NCI-H2107 treated with DMSO at 0.1 percent for 48 hours (cell line): ENCODE results near the gene CCND3.
A peak's percentile ranks its signal among the peaks of the same experiment; 100 is the strongest.

ENCODE experiments used
- DNase-seq: peaks from one replicate; lab custom pipeline; 2025; ENCODE audit not compliant: unreplicated experiment; lab: John Stamatoyannopoulos, UW

Gene CCND3

DNA sequence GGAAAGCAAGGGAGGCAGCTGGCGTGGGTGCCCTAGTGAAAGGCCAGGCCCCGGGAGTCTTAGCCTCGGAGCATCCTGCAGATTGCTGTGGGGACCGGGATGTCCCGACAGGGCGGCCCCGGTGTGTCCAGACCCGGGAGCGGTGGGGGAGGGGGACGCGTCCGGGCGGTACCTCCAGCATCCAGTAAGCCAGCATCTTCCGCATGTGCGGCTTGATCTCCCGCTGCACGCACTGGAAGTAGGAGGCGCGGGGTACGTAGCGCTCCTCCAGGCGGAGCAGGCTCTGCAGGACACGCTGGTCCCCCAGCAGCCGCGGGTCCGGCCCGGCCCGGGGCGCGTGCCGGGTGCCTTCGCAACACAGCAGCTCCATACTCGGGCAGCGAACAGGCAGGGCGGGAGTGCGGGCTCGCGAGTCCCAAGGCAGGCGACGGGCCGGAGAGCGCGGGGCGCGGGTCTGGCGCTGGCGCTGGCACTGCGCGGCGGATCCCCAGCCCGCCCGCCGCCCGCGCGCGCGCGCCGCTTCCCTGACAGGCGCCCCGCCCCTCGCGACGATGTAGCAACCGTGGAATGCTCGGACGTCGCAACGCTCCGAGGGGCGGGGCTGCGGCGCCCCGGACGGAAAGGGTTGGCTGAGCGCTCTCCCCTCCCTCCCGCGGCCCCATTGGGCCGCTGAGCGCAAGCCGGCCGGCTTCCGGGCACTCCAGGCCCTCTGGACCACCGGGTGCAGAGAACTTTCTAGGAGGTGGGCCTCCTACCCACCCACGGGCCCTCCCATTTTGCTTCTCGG, at the start of gene CCND3:
CCND3 (minus strand) TSS at position 529 of the 787 bp plus-strand sequence; CDS start at position 370, 159 bp downstream.
- peak; percentile 29 for DNase-seq

DNA sequence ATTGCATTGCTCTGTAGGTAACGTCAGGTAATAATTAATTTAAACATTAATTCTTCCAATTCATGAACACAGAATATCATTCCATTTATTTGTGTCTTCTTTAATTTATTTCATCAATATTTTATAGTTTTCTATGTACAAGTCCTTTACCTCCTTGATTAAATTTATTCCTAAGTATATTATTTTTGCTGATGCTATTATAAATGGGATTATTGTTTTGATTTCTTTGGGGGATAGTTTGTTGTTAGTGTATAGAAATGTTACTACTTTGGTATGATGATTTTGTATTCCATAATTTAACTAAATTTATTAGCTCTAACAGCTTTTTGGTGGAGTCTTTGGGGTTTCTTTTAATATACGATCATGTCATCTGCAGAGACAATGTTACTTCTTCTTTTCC, 44.7 kb upstream of the CCND3 start:
- DNase-seq = no peak

DNA sequence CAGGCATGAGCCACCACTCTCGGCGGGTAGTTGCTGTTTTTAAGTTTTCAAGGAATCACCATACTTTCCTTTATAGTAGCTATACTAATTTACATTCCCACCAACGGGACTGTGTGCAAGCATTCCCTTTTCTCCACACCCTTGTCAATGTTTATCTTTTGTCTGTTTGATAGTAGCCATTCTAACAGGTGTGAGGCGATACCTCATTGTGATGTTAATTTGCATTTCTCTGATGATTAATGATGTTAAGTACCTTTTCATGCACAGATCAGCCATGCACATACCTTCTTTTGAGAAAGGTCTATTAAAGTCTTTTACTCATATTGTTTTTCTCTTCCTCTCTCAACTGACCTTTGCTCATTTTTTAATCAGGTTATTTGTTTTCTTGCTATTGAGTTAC, 43.0 kb upstream of the CCND3 start:
- no peak for DNase-seq

GRCh38 chr6:41976794-41977484, 35.3 kb upstream of the CCND3 start:
- DNase-seq = no peak

GRCh38 chr6:41975276-41975675, 33.7 kb upstream of the CCND3 start:
- DNase-seq = no peak

GRCh38 chr6:41974281-41974825, 32.7 kb upstream of the CCND3 start:
- DNase-seq = no peak

- DNase-seq = no peak
Measured at GRCh38 chr6:41972826-41973225, 31.2 kb upstream of the CCND3 start.

- DNase-seq = no peak
Measured at GRCh38 chr6:41970436-41970846, 28.8 kb upstream of the CCND3 start.

DNA sequence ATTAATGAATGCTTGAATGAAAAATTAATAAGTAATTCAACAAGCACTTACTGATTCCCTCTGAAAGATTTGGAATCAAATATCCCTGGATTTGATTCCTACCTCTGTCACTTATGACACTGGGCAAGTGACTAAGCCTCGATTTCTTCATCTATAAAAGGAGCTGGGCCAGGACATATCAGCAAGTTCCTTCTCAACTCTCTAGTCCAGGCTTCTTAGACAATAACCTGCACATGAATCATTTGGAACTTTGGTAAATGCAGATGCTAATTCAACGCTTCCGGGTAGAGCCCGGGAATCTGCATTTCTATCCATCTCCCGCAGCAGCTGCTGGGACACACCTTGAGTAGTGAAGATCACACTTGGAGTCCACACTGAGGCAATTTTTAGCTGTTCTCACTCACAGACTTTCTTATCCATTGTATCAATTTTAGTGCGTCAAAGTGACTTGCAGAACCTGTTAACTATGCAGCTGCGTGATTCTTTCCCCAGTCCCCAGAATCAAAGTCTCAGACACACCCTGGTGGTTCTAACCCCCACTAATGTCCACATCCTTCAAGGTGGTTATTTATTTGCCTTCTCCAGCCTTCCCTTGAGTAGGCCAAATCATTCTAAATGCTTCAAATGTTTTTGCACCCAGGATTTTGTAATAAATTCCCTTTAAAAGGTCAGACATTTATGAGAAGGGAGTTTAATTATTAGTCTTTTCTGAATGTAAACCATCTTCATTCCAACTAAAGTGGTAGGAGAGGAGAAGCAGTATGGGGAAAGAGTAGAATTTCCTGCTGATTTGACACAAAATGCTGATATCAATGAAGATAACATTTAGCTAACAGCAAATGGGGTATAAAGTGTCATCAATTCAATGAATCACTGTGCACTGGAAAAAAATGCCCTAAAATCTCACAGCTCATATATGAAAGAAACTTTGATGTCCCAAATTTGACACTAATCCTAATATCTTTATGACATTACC, 26.0 kb upstream of the CCND3 start:
- DNase-seq = no peak

DNA sequence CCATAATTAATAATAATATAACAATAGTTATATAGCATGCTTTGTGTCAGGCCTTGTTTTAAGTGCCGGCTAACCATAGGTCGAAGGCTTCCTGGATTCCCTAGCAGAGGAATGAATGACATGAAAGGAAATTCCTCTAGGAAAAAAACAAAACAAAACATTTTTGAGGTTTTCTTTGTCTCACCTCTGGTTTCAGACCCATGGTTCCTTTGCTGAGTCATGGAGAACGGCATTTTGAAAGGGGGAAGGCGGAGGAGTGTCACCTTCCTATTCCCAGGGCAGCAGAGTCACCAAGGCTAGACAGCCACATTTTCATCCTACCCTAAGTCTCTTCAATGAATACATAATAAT, 25.3 kb upstream of the CCND3 start:
- no peak for DNase-seq

DNA sequence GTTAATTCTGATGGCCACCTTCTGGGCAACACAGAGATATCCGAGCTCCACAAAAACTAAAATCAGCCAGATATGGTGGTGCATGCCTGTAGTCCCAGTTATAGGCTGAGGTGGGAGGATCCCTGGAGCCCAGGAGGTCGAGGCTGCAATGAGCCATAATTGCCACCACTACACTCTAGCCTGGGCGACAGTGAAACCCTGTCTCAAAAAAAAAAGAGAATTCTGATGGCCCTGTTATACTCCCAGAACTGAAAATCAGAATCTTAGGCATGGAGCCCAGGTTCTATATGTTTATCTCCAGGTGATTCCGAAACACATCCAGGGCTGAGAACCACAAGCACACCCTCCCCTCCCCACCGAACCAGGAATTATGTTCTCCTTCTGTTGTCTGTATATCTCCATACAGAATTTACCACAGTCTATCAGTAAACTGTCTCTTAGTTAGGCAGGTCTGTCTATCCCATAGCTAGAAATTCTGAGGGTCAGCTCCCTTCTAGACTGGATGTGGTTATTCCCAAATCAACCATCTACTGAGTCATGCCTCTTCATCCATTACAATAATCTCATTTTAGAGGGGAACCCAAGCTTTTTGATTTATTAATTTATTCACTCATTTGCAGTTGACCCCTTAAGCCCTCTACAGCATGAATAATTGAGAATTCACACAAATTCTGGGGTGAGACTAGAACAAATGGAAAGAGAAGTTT, 24.8 kb upstream of the CCND3 start:
- DNase-seq = no peak

DNA sequence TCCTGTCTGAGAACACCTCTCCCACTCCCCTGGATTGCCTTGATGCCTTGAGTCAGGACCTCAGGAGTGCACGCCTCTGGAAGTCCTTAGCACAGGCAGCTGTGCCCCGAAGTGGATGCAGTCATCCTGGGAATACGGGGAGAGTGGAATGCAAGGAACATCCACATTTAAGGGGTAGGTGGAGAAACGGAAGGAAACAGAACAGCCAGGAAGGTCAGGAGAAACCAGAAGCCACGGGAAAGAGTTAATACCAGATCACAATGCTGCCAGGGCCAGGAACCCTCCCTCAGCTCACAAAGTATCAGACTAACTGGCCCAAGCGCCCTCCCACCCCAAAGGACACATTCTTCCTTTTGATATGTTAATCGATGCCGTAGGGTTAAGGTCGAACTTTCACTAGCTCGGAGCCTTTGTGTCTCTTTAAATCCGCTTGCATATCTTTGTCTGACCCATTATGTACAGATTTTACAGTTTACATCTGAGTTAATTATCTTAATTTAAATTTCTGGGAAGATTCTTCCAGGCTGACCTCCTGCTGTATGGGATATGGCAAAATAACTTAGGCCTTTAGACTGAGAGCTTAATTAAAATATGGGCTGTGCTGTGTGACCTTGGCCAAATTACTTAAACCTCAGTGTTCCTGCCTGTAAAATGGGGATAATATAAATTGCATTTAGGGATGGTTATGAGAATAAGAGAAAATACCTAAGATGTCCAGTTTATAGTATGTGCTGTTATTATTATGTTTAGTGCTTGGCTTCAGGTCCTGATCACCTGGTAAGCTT, 24.0 kb upstream of the CCND3 start:
- no peak for DNase-seq

DNA sequence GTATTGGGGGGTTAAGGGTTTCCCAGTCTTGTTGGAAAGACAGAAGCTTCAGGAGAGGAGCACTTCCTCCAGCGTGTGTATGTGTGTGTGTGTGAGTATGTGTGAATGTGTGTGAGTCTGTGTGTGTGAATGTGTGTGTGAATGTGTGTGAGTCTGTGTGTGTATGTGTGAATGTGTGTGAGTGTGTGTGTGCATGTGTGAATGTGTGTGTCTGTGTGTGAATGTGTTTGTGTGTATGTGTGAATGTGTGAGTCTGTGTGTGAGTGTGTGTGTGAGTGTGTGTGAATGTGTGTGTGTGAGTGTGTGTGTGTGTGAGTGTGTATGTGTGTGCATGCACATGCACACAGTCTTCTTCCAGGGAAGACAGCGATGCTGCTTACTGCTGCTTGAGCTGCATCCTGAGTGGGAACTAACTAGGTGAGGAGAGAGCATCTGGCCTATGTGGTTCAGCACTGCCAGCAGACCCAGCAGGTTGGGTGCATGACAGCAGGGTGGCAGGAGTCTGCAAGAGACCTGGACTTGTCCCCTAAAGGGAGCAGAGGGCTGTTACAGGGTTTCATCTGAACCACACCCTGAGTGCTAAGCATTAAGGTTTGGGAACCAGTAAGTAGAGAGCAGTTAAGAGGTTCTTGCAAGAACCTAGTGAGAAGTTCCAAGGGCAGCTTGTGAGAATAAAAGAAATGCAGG, 22.7 kb upstream of the CCND3 start:
- no peak for DNase-seq

GRCh38 chr6:41963371-41963770, 21.8 kb upstream of the CCND3 start:
- no peak for DNase-seq

DNA sequence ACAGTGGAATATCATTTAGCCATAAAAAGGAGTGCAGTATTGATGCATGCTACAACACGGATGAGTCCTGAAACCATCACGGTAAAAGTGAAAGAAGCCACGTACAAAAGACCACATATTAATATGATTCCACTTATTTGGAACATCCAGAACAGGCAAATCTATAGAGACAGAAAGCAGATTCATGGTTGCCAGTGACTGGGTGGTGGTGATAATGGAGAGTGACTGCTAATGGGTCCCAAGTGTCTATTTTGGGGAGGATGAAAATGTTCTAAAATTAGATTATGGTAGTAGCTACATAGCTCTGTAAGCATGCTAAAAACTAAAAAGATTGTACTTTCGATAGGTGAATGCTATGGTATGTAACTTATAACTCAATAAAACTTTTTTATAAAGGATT, 18.4 kb upstream of the CCND3 start:
- DNase-seq = no peak

GRCh38 chr6:41958022-41958856, 16.6 kb upstream of the CCND3 start:
- DNase-seq = no peak

- no peak for DNase-seq
Measured at GRCh38 chr6:41957117-41957516, 15.5 kb upstream of the CCND3 start.

- no peak for DNase-seq
Measured at GRCh38 chr6:41955412-41955811, 13.8 kb upstream of the CCND3 start.
